ENCODE data around the gene PLCH2.

PLCH2 gene

GRCh38 chr1:2508180-2508579 lies 32.1 kb downstream of the PLCH2 start:
- Histone ChIP-seq H3K4me1 (ENCODE audit: control insufficient read depth, insufficient read depth, low read length, poor library complexity, severe bottlenecking) (no peaks in the 10 kb centered on the region), H3K36me3 (ENCODE audit: control insufficient read depth, insufficient read depth, low read length) (peaks cover 52% of the 10 kb centered on the region), H3K27me3 (replicated peaks; ENCODE audit: control insufficient read depth, insufficient read depth, low read length, poor library complexity, severe bottlenecking) (no peaks in the 10 kb centered on the region), H3K9me3 (ENCODE audit: control insufficient read depth, low read length) (no peaks in the 10 kb centered on the region), H3K27ac (ENCODE audit: insufficient read depth, low read length, poor library complexity, severe bottlenecking) (no peak overlapping the region), H3K4me3 (ENCODE audit: insufficient read depth, low read depth, low read length, poor library complexity, severe bottlenecking) (no peak overlapping the region)
- no peak for DNase-seq

GRCh38 chr1:2508751-2509150 lies 32.7 kb downstream of the PLCH2 start:
- Histone ChIP-seq H3K27ac (ENCODE audit: insufficient read depth, low read length, poor library complexity, severe bottlenecking) (no peak overlapping the region), H3K36me3 (ENCODE audit: control insufficient read depth, insufficient read depth, low read length) (peaks cover 58% of the 10 kb centered on the region), H3K4me3 (ENCODE audit: insufficient read depth, low read depth, low read length, poor library complexity, severe bottlenecking) (no peak overlapping the region), H3K9me3 (ENCODE audit: control insufficient read depth, low read length) (no peaks in the 10 kb centered on the region), H3K4me1 (ENCODE audit: control insufficient read depth, insufficient read depth, low read length, poor library complexity, severe bottlenecking) (no peaks in the 10 kb centered on the region), H3K27me3 (replicated peaks; ENCODE audit: control insufficient read depth, insufficient read depth, low read length, poor library complexity, severe bottlenecking) (no peaks in the 10 kb centered on the region)
- no peak for DNase-seq

GRCh38 chr1:2509589-2509988 lies 33.5 kb downstream of the PLCH2 start:
- H3K4me1 ChIP-seq (ENCODE audit: control insufficient read depth, insufficient read depth, low read length, poor library complexity, severe bottlenecking): no peaks in the 10 kb centered on the region
- no peak for DNase-seq
- H3K36me3 ChIP-seq (ENCODE audit: control insufficient read depth, insufficient read depth, low read length): peaks cover 65% of the 10 kb centered on the region
- H3K27me3 ChIP-seq (replicated peaks; ENCODE audit: control insufficient read depth, insufficient read depth, low read length, poor library complexity, severe bottlenecking): no peaks in the 10 kb centered on the region
- H3K9me3 ChIP-seq (ENCODE audit: control insufficient read depth, low read length): no peaks in the 10 kb centered on the region
- no peak overlapping the region for H3K27ac ChIP-seq (ENCODE audit: insufficient read depth, low read length, poor library complexity, severe bottlenecking)
- H3K4me3 ChIP-seq (ENCODE audit: insufficient read depth, low read depth, low read length, poor library complexity, severe bottlenecking): no peak overlapping the region

- no peaks in the 10 kb centered on the region for H3K9me3 ChIP-seq (ENCODE audit: control insufficient read depth, low read length)
- H3K4me1 ChIP-seq (ENCODE audit: control insufficient read depth, insufficient read depth, low read length, poor library complexity, severe bottlenecking): no peaks in the 10 kb centered on the region
- no peak overlapping the region for H3K4me3 ChIP-seq (ENCODE audit: insufficient read depth, low read depth, low read length, poor library complexity, severe bottlenecking)
- no peaks in the 10 kb centered on the region for H3K27me3 ChIP-seq (replicated peaks; ENCODE audit: control insufficient read depth, insufficient read depth, low read length, poor library complexity, severe bottlenecking)
- no peak for DNase-seq
- H3K27ac ChIP-seq (ENCODE audit: insufficient read depth, low read length, poor library complexity, severe bottlenecking): no peak overlapping the region
- H3K36me3 ChIP-seq (ENCODE audit: control insufficient read depth, insufficient read depth, low read length): peaks cover 74% of the 10 kb centered on the region
Observed at GRCh38 chr1:2510366-2511155, 34.5 kb downstream of the PLCH2 start.

GRCh38 chr1:2512862-2513421 lies 36.9 kb downstream of the PLCH2 start:
- no peaks in the 10 kb centered on the region for H3K27me3 ChIP-seq (replicated peaks; ENCODE audit: control insufficient read depth, insufficient read depth, low read length, poor library complexity, severe bottlenecking)
- H3K36me3 ChIP-seq (ENCODE audit: control insufficient read depth, insufficient read depth, low read length): peaks cover 95% of the 10 kb centered on the region
- no peak overlapping the region for H3K4me3 ChIP-seq (ENCODE audit: insufficient read depth, low read depth, low read length, poor library complexity, severe bottlenecking)

GRCh38 chr1:2513939-2514652 lies 38.0 kb downstream of the PLCH2 start:
- Histone ChIP-seq H3K9me3 (ENCODE audit: control insufficient read depth, low read length) (no peaks in the 10 kb centered on the region), H3K27ac (ENCODE audit: insufficient read depth, low read length, poor library complexity, severe bottlenecking) (no peak overlapping the region), H3K27me3 (replicated peaks; ENCODE audit: control insufficient read depth, insufficient read depth, low read length, poor library complexity, severe bottlenecking) (no peaks in the 10 kb centered on the region), H3K4me3 (ENCODE audit: insufficient read depth, low read depth, low read length, poor library complexity, severe bottlenecking) (no peak overlapping the region), H3K36me3 (ENCODE audit: control insufficient read depth, insufficient read depth, low read length) (peaks cover 98% of the 10 kb centered on the region), H3K4me1 (ENCODE audit: control insufficient read depth, insufficient read depth, low read length, poor library complexity, severe bottlenecking) (no peaks in the 10 kb centered on the region)
- no peak for DNase-seq

More at GRCh38 chr1:2512862-2513421, 36.9 kb downstream of the PLCH2 start:
- Histone ChIP-seq H3K9me3 (ENCODE audit: control insufficient read depth, low read length) (no peaks in the 10 kb centered on the region), H3K27ac (ENCODE audit: insufficient read depth, low read length, poor library complexity, severe bottlenecking) (no peak overlapping the region), H3K4me1 (ENCODE audit: control insufficient read depth, insufficient read depth, low read length, poor library complexity, severe bottlenecking) (no peaks in the 10 kb centered on the region)
- DNase-seq: no peak

- H3K4me3 ChIP-seq (ENCODE audit: insufficient read depth, low read depth, low read length, poor library complexity, severe bottlenecking): no peak overlapping the region
Observed at GRCh38 chr1:2514863-2515762, 39.0 kb downstream of the PLCH2 start.

GRCh38 chr1:2515763-2516080 lies 39.6 kb downstream of the PLCH2 start:
- Histone ChIP-seq H3K4me3 (ENCODE audit: insufficient read depth, low read depth, low read length, poor library complexity, severe bottlenecking) (no peak overlapping the region), H3K9me3 (ENCODE audit: control insufficient read depth, low read length) (no peaks in the 10 kb centered on the region), H3K27me3 (replicated peaks; ENCODE audit: control insufficient read depth, insufficient read depth, low read length, poor library complexity, severe bottlenecking) (no peaks in the 10 kb centered on the region), H3K36me3 (ENCODE audit: control insufficient read depth, insufficient read depth, low read length) (peaks cover 98% of the 10 kb centered on the region), H3K27ac (ENCODE audit: insufficient read depth, low read length, poor library complexity, severe bottlenecking) (no peak overlapping the region), H3K4me1 (ENCODE audit: control insufficient read depth, insufficient read depth, low read length, poor library complexity, severe bottlenecking) (no peaks in the 10 kb centered on the region)
- DNase-seq: no peak

More at GRCh38 chr1:2514863-2515762, 39.0 kb downstream of the PLCH2 start:
- no peaks in the 10 kb centered on the region for H3K27me3 ChIP-seq (replicated peaks; ENCODE audit: control insufficient read depth, insufficient read depth, low read length, poor library complexity, severe bottlenecking)
- H3K36me3 ChIP-seq (ENCODE audit: control insufficient read depth, insufficient read depth, low read length): peaks cover 98% of the 10 kb centered on the region
- no peak overlapping the region for H3K27ac ChIP-seq (ENCODE audit: insufficient read depth, low read length, poor library complexity, severe bottlenecking)
- DNase-seq: no peak
- H3K9me3 ChIP-seq (ENCODE audit: control insufficient read depth, low read length): no peaks in the 10 kb centered on the region
- no peaks in the 10 kb centered on the region for H3K4me1 ChIP-seq (ENCODE audit: control insufficient read depth, insufficient read depth, low read length, poor library complexity, severe bottlenecking)

- no peak overlapping the region for H3K27ac ChIP-seq (ENCODE audit: insufficient read depth, low read length, poor library complexity, severe bottlenecking)
- H3K27me3 ChIP-seq (replicated peaks; ENCODE audit: control insufficient read depth, insufficient read depth, low read length, poor library complexity, severe bottlenecking): no peaks in the 10 kb centered on the region
- peaks cover 98% of the 10 kb centered on the region for H3K36me3 ChIP-seq (ENCODE audit: control insufficient read depth, insufficient read depth, low read length)
- no peaks in the 10 kb centered on the region for H3K9me3 ChIP-seq (ENCODE audit: control insufficient read depth, low read length)
- DNase-seq: no peak
- H3K4me1 ChIP-seq (ENCODE audit: control insufficient read depth, insufficient read depth, low read length, poor library complexity, severe bottlenecking): no peaks in the 10 kb centered on the region
- H3K4me3 ChIP-seq (ENCODE audit: insufficient read depth, low read depth, low read length, poor library complexity, severe bottlenecking): no peak overlapping the region
Observed at GRCh38 chr1:2516124-2516523, 40.0 kb downstream of the PLCH2 start.

All from effector memory CD4-positive, alpha-beta T cell (primary cell).